Neural progenitor cell (in vitro differentiated cells): ENCODE data around the gene RBM44.

ENCODE experiments used
- EZH2 ChIP-seq: fragments of 200-600 bp; sonication (generic); IDR thresholded peaks from 2 replicates; pipeline ENCODE4 v1.6.1; 2017; ENCODE audit warnings: antibody characterized with exemption, mild to moderate bottlenecking, moderate library complexity
- EZH2phosphoT487 ChIP-seq: fragments of 200-600 bp; sonication (generic); IDR thresholded peaks from 2 replicates; pipeline ENCODE4 v1.6.1; 2017; ENCODE audit warnings: antibody characterized with exemption
- TF ChIP-seq, protein P1 (sequence below): fragments of 200-600 bp; sonication (generic); IDR thresholded peaks from 2 replicates; pipeline ENCODE4 v1.5.1; 2017; ENCODE audit warnings: antibody characterized with exemption, mild to moderate bottlenecking

DNA sequence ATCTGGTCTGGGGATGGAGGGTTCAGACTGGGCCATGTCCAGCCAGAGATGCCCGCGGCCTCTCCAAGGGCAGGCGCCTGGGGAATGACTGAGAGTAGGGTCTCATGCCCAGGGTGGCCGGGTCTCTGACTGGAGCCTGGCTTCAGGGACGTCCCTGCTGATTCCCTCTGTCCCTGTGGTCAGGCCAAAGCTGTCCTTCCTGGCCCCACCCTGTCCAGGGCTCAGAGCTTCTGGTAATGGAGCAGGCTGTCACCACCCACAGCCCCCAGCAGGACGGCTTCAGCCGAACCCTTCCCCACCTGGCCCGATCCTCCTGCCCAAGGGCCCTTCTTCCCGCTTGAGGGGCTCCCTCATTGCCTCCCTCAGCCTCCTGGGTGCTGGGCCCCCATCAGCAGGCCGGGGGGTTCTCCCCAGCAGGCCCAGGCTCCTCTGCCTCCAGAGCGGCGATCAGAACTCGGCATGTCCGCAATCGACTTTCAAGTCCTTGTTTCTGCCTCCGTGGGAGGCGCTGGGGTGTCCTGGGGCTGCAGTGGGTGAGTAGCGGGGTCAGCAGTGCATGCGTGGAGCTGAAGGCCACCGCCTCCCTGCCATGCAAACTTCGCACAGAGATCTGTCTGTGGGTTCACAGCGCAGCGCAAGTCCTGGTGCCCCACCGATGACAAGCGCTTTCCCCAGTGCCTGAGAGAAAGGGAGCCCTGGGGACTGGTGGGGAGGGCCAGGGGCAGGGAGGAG, 79.2 kb downstream of the RBM44 start:
- no peak for TF ChIP-seq EZH2
- TF ChIP-seq, protein P1, sequence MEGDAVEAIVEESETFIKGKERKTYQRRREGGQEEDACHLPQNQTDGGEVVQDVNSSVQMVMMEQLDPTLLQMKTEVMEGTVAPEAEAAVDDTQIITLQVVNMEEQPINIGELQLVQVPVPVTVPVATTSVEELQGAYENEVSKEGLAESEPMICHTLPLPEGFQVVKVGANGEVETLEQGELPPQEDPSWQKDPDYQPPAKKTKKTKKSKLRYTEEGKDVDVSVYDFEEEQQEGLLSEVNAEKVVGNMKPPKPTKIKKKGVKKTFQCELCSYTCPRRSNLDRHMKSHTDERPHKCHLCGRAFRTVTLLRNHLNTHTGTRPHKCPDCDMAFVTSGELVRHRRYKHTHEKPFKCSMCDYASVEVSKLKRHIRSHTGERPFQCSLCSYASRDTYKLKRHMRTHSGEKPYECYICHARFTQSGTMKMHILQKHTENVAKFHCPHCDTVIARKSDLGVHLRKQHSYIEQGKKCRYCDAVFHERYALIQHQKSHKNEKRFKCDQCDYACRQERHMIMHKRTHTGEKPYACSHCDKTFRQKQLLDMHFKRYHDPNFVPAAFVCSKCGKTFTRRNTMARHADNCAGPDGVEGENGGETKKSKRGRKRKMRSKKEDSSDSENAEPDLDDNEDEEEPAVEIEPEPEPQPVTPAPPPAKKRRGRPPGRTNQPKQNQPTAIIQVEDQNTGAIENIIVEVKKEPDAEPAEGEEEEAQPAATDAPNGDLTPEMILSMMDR: no peak
- no peak for TF ChIP-seq EZH2phosphoT487
